ENCODE data around the gene SLC39A11. TPM values are rescaled to one million over a fixed set of nuclear protein-coding genes. Genes with fewer than 3 reads are reported as not detected.

Gene SLC39A11
- total RNA-seq, 1 experiment from 2014 or later: 18.9 TPM

DNA sequence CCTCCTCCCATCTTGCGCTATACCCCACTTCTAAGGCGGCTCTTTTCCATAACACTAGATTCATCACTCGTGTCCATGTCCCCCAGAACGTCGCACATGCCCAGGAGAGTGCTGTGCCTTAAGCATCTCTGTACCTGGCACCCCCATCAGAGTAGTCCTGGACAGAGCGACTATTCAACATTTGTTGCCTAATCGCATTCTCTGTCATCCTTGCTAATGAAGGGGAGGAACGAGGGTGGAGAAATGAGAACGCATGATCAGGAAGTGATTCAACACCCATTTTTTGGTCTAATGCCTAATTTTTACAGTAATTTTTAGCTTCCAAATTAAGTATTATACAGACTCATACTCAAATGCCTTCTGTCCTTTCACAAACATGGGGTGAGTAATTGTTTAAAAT, 53.2 kb downstream of the SLC39A11 start:
- ATAC-seq: no peak
- Mint-ChIP-seq H3K4me1 (peaks cover 6% of the 10 kb centered on the region), H3K9me3 (peaks cover 14% of the 10 kb centered on the region), H3K4me3 (no peak overlapping the region), H3K36me3 (peaks cover 5% of the 10 kb centered on the region), H3K27me3 (ENCODE audit: low read depth) (no peaks in the 10 kb centered on the region), H3K27ac (no peak overlapping the region)
- POLR2A ChIA-PET: no interaction called here
- no peak for TF ChIP-seq JUN (CRISPR knock-in tag; IDR thresholded peaks at IDR 0.05)
- TF ChIP-seq, protein P1, sequence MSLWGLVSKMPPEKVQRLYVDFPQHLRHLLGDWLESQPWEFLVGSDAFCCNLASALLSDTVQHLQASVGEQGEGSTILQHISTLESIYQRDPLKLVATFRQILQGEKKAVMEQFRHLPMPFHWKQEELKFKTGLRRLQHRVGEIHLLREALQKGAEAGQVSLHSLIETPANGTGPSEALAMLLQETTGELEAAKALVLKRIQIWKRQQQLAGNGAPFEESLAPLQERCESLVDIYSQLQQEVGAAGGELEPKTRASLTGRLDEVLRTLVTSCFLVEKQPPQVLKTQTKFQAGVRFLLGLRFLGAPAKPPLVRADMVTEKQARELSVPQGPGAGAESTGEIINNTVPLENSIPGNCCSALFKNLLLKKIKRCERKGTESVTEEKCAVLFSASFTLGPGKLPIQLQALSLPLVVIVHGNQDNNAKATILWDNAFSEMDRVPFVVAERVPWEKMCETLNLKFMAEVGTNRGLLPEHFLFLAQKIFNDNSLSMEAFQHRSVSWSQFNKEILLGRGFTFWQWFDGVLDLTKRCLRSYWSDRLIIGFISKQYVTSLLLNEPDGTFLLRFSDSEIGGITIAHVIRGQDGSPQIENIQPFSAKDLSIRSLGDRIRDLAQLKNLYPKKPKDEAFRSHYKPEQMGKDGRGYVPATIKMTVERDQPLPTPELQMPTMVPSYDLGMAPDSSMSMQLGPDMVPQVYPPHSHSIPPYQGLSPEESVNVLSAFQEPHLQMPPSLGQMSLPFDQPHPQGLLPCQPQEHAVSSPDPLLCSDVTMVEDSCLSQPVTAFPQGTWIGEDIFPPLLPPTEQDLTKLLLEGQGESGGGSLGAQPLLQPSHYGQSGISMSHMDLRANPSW (CRISPR knock-in tag; conservative IDR thresholded peaks at IDR 0.05; ENCODE audit: low read depth): no peak
- no peak for DNase-seq (ENCODE audit: low spot score)
- CTCF ChIA-PET: no interaction called here

DNA sequence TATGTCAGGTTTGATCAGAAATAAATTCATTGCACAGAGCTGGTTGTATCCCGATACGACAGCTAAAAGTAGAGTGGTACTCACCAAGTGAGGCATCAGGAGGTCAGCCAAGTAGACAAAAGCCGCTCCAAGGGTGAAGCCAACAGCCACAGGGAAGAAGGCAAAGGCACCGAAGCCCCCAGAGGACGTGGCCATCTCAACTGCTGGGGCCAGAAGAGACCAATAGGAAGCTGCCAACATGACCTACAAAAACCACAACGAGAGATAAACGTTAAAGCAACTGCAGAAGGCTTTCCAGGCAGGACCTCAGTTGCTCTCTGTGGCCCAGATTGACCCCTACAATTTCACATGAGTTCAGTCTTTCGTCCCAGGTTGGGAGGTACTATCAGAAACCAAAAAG, 61.0 kb downstream of the SLC39A11 start:
- ATAC-seq: no peak
- Mint-ChIP-seq H3K27me3 (ENCODE audit: low read depth) (no peaks in the 10 kb centered on the region), H3K4me1 (peaks cover 3% of the 10 kb centered on the region), H3K27ac (no peak overlapping the region), H3K36me3 (no peaks in the 10 kb centered on the region), H3K4me3 (no peak overlapping the region), H3K9me3 (no peaks in the 10 kb centered on the region)
- POLR2A ChIA-PET: no interaction called here
- CTCF ChIA-PET: interaction anchor here (1.2 kb wide), 1 partner anchor 45 kb away, joined by 3 read pairs; no protein-coding TSS in a partner anchor
- no peak for DNase-seq (ENCODE audit: low spot score)
- TF ChIP-seq MYBL2 (CRISPR knock-in tag; IDR thresholded peaks at IDR 0.05) (no peak), ZNF263 (CRISPR knock-in tag; IDR thresholded peaks at IDR 0.05; ENCODE audit: low read depth) (no peak), SP1 (CRISPR knock-in tag; conservative IDR thresholded peaks at IDR 0.05) (no peak), GRHL2 (CRISPR knock-in tag; IDR thresholded peaks at IDR 0.05; ENCODE audit: insufficient replicate concordance, severe bottlenecking) (no peak), ZNF219 (CRISPR knock-in tag; IDR thresholded peaks at IDR 0.05; ENCODE audit: borderline replicate concordance) (no peak), NFYB (CRISPR knock-in tag; conservative IDR thresholded peaks at IDR 0.05; ENCODE audit: low read depth) (no peak), OVOL2 (CRISPR knock-in tag; IDR thresholded peaks at IDR 0.05; ENCODE audit: borderline replicate concordance) (no peak), FOXK1 (CRISPR knock-in tag; IDR thresholded peaks at IDR 0.05) (no peak), MXD4 (CRISPR knock-in tag; IDR thresholded peaks at IDR 0.05; ENCODE audit: borderline replicate concordance) (no peak), ZNF416 (CRISPR knock-in tag; IDR thresholded peaks at IDR 0.05) (no peak), PRRX2 (CRISPR knock-in tag; IDR thresholded peaks at IDR 0.05) (no peak)
- TF ChIP-seq, protein P1 (CRISPR knock-in tag; conservative IDR thresholded peaks at IDR 0.05; ENCODE audit: low read depth): no peak
- TF ChIP-seq, protein P2, sequence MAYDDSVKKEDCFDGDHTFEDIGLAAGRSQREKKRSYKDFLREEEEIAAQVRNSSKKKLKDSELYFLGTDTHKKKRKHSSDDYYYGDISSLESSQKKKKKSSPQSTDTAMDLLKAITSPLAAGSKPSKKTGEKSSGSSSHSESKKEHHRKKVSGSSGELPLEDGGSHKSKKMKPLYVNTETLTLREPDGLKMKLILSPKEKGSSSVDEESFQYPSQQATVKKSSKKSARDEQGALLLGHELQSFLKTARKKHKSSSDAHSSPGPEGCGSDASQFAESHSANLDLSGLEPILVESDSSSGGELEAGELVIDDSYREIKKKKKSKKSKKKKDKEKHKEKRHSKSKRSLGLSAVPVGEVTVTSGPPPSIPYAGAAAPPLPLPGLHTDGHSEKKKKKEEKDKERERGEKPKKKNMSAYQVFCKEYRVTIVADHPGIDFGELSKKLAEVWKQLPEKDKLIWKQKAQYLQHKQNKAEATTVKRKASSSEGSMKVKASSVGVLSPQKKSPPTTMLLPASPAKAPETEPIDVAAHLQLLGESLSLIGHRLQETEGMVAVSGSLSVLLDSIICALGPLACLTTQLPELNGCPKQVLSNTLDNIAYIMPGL (CRISPR knock-in tag; IDR thresholded peaks at IDR 0.05): no peak
- TF ChIP-seq, protein P3, sequence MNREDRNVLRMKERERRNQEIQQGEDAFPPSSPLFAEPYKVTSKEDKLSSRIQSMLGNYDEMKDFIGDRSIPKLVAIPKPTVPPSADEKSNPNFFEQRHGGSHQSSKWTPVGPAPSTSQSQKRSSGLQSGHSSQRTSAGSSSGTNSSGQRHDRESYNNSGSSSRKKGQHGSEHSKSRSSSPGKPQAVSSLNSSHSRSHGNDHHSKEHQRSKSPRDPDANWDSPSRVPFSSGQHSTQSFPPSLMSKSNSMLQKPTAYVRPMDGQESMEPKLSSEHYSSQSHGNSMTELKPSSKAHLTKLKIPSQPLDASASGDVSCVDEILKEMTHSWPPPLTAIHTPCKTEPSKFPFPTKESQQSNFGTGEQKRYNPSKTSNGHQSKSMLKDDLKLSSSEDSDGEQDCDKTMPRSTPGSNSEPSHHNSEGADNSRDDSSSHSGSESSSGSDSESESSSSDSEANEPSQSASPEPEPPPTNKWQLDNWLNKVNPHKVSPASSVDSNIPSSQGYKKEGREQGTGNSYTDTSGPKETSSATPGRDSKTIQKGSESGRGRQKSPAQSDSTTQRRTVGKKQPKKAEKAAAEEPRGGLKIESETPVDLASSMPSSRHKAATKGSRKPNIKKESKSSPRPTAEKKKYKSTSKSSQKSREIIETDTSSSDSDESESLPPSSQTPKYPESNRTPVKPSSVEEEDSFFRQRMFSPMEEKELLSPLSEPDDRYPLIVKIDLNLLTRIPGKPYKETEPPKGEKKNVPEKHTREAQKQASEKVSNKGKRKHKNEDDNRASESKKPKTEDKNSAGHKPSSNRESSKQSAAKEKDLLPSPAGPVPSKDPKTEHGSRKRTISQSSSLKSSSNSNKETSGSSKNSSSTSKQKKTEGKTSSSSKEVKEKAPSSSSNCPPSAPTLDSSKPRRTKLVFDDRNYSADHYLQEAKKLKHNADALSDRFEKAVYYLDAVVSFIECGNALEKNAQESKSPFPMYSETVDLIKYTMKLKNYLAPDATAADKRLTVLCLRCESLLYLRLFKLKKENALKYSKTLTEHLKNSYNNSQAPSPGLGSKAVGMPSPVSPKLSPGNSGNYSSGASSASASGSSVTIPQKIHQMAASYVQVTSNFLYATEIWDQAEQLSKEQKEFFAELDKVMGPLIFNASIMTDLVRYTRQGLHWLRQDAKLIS (CRISPR knock-in tag; IDR thresholded peaks at IDR 0.05; ENCODE audit: borderline replicate concordance): no peak
- TF ChIP-seq, protein P4, sequence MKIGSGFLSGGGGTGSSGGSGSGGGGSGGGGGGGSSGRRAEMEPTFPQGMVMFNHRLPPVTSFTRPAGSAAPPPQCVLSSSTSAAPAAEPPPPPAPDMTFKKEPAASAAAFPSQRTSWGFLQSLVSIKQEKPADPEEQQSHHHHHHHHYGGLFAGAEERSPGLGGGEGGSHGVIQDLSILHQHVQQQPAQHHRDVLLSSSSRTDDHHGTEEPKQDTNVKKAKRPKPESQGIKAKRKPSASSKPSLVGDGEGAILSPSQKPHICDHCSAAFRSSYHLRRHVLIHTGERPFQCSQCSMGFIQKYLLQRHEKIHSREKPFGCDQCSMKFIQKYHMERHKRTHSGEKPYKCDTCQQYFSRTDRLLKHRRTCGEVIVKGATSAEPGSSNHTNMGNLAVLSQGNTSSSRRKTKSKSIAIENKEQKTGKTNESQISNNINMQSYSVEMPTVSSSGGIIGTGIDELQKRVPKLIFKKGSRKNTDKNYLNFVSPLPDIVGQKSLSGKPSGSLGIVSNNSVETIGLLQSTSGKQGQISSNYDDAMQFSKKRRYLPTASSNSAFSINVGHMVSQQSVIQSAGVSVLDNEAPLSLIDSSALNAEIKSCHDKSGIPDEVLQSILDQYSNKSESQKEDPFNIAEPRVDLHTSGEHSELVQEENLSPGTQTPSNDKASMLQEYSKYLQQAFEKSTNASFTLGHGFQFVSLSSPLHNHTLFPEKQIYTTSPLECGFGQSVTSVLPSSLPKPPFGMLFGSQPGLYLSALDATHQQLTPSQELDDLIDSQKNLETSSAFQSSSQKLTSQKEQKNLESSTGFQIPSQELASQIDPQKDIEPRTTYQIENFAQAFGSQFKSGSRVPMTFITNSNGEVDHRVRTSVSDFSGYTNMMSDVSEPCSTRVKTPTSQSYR (CRISPR knock-in tag; IDR thresholded peaks at IDR 0.05): no peak
- TF ChIP-seq, protein P5, sequence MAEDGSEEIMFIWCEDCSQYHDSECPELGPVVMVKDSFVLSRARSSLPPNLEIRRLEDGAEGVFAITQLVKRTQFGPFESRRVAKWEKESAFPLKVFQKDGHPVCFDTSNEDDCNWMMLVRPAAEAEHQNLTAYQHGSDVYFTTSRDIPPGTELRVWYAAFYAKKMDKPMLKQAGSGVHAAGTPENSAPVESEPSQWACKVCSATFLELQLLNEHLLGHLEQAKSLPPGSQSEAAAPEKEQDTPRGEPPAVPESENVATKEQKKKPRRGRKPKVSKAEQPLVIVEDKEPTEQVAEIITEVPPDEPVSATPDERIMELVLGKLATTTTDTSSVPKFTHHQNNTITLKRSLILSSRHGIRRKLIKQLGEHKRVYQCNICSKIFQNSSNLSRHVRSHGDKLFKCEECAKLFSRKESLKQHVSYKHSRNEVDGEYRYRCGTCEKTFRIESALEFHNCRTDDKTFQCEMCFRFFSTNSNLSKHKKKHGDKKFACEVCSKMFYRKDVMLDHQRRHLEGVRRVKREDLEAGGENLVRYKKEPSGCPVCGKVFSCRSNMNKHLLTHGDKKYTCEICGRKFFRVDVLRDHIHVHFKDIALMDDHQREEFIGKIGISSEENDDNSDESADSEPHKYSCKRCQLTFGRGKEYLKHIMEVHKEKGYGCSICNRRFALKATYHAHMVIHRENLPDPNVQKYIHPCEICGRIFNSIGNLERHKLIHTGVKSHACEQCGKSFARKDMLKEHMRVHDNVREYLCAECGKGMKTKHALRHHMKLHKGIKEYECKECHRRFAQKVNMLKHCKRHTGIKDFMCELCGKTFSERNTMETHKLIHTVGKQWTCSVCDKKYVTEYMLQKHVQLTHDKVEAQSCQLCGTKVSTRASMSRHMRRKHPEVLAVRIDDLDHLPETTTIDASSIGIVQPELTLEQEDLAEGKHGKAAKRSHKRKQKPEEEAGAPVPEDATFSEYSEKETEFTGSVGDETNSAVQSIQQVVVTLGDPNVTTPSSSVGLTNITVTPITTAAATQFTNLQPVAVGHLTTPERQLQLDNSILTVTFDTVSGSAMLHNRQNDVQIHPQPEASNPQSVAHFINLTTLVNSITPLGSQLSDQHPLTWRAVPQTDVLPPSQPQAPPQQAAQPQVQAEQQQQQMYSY (CRISPR knock-in tag; IDR thresholded peaks at IDR 0.05): no peak
